K562 (cell line): ENCODE measurements around the gene TMC8. TPM values are rescaled to one million over a fixed set of nuclear protein-coding genes. Genes with fewer than 3 reads are reported as not detected.

Source experiments
- CXXC5 ChIP-seq: fragments of 250-450 bp; sonication (Bioruptor Pico); IDR thresholded peaks from 2 replicates; pipeline ENCODE4 v1.8.0; 2022; ENCODE audit warnings: inconsistent platforms, mild to moderate bottlenecking, moderate library complexity
- MAX ChIP-seq: sonication (generic); formaldehyde crosslinking; IDR thresholded peaks from 2 replicates; pipeline ENCODE4 v1.9.0; 2022; ENCODE audit warnings: mild to moderate bottlenecking, missing genetic modification reagents
- MGA ChIP-seq: fragments of 450-650 bp; IDR thresholded peaks from 2 replicates; pipeline ENCODE4 v1.6.1; 2016; ENCODE audit warnings: mild to moderate bottlenecking, moderate library complexity
- NBN ChIP-seq: fragments of 450-650 bp; IDR thresholded peaks from 2 replicates; pipeline ENCODE4 v1.6.1; 2016; ENCODE audit warnings: low read depth, mild to moderate bottlenecking
- NRF1 ChIP-seq, 2 experiments: fragments of 450-650 bp; IDR thresholded peaks in 1 of 2; conservative IDR thresholded peaks in 1 of 2; 2 replicates each; pipeline ENCODE4 v1.6.1; 2014; ENCODE audit warnings: mild to moderate bottlenecking in 2 of 2
- UBTF ChIP-seq, 2 experiments: IDR thresholded peaks; 2 replicates each; pipeline ENCODE4 v1.6.1; 2012; ENCODE audit warnings: improper control_type of control experiment in 2 of 2, low read depth in 2 of 2, low read length in 2 of 2, borderline replicate concordance in 1 of 2
- ZNF589 ChIP-seq: fragments of 200-800 bp; sonication (Bioruptor generic); IDR thresholded peaks from 2 replicates; pipeline ENCODE4 v1.6.1; 2016; ENCODE audit warnings: low read depth, missing genetic modification characterization, missing compliant biosample characterization
- ZNF592 ChIP-seq: fragments of 450-650 bp; IDR thresholded peaks from 2 replicates; pipeline ENCODE4 v1.6.1; 2017; ENCODE audit warnings: antibody characterized with exemption, mild to moderate bottlenecking
- polyA plus RNA-seq, 8 experiments: library from polyadenylated mRNA; depleted of rRNA in 4 of 8; stranded (reverse) in 5 of 8; unstranded in 3 of 8; fragments of >200 nt; fragmentation: Nextera tagmentation in 2 of 8; fragmentation: Illumina TruSeq in 1 of 8; extraction: Ambion mirVana in 2 of 8; extraction: Trizol in 1 of 8; gene quantifications; 2 replicates each; pipeline versions ENCODE4 v1.2.1 to v1.2.3, GENCODE V29; 2011 to 2014; ENCODE audit warnings: inconsistent platforms in 1 of 8, missing spikeins in 1 of 8
- total RNA-seq, 7 experiments: library from RNA; depleted of rRNA in 6 of 7; stranded (reverse); fragments of >200 nt in 6 of 7; fragmentation: Illumina TruSeq in 2 of 7; extraction: Trizol in 2 of 7; gene quantifications; 2 replicates each; pipeline versions ENCODE4 v1.2.1 to v1.2.3, GENCODE V29; 2011 to 2021; ENCODE audit warnings: low replicate concordance in 1 of 7

The TMC8 gene
- total and polyA plus RNA-seq, 9 of the 15 experiments (the other 6 are each of a cell fraction or from before 2014, with no cell fraction given): 0.13 to 10.9 (median 2.8) TPM

- TF ChIP-seq MAX (CRISPR knock-in tag): peak; percentile 84
- no peak for TF ChIP-seq NBN
- peak; percentile 58; the same call in 1 of the 2 replicates for TF ChIP-seq MGA
- TF ChIP-seq ZNF589 (CRISPR knock-in tag): 0 out of 2 replicates have a peak, but pooled peaks have one; percentile 54
- peak in 1 of 2 experiments; percentile 96; a peak in 3 of 4 replicates for TF ChIP-seq UBTF (IDR thresholded peaks at IDR 0.05; ENCODE audit: borderline replicate concordance in 1 of 2, low read depth in 2 of 2, low read length in 2 of 2)
- TF ChIP-seq NRF1 (conservative IDR thresholded peaks at IDR 0.05 in 1 of 2, IDR thresholded peaks at IDR 0.05 in 1 of 2): peak in 1 of 2 experiments; percentile 21; a peak in 2 of 4 replicates
- TF ChIP-seq ZNF592: peak; percentile 90
- TF ChIP-seq CXXC5 (CRISPR knock-in tag): peak; percentile 53; the same call in 1 of the 2 replicates
These were observed 13.7 kb downstream of the TMC8 start (continued) for GRCh38 chr17:78144147-78144719.
